ENCODE measurements around the gene MYO5C.

Gene MYO5C

DNA sequence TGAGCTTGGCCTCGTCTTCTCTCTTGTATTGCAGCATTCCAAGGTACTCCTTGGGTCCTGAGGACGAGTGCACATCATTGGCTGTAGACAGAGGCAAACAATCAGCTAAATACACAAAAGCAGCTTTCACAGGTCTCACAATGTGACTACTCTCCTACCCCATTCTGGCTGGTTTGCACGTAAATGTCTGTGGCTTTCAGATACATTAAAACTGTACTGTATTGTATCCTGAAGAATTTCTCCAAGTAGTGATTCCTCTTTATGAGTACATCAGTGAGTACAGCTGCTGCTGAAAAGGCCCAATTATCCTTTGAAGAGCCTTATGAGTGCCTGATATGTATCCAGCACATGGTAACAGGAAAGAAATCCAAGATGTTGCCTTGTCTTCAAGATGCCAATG, 82.4 kb downstream of the MYO5C start:
- no peak for DNase-seq (ENCODE audit: low spot score)

- peak; percentile 82 for DNase-seq (ENCODE audit: low spot score)
These were observed 87.2 kb downstream of the MYO5C start for GRCh38 chr15:52208306-52208946.

GRCh38 chr15:52207191-52207590, 88.4 kb downstream of the MYO5C start:
- DNase-seq (ENCODE audit: low spot score): no peak

- DNase-seq (ENCODE audit: low spot score): no peak
These were observed 89.2 kb downstream of the MYO5C start for GRCh38 chr15:52206446-52206845.

DNA sequence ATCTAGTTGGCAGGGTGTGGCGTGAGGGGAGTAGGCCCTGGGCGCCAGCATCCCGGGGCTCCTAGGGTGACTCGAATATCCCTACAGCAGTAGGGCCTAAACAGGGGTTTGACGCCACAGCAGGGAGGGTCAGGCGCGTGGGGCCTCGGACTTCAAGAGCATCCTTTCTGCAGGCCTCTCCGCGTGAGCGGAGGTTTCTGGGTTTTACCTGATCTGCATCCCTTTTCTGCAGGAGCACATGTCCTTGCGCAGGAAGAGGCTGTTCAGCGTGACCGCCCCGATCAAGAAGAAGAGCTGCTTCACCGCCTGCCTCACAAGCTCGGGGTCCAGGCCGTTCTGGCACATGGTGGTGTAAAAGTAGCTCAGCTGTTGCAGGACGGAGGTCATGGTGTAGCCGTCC, 90.9 kb downstream of the MYO5C start:
- DNase-seq (ENCODE audit: low spot score): no peak

DNA sequence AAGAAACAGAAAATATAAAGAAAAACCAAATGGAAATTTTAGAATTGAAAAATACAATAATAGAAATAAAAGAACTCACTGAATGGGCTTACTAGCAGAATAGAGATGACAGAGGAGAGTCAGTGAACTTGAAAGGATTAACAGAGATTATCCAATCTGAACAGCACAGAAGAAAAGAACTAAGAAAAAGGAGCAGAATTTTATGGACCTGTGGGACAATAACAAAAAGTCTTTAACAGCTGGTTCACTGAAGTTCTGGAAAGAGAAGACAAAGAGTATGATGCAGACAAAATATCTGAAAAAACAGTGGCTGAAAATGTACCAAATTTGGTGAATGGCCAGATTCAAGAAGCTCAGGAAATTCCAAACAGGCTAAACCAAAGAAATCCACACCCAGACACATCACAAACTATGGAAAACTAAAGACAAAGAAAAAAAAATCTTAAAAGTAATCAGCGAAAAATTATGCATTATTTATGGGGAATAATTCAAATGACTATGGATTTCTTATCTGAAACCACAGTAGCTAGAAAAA, 94.7 kb downstream of the MYO5C start:
- DNase-seq (ENCODE audit: low spot score): peak; percentile 41

DNA sequence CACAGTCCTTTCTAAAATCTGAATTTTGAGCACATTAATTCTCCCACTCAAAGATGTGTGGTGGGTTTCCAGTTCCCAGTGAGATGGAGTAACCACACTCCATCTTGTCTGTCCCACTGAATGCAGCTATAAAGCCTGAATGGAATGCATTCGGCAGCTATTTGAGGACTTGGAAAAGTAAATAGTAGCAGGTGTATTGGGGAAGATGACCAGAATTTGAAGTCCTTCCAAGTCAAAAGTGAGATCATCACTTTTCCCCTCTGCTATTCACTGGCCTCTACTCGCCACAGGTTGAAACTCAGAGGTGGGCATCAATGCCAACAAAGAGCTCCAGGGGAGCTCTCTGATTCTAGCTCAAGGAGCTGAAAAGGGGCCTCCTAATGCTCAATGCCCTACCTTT, 96.3 kb downstream of the MYO5C start:
- DNase-seq (ENCODE audit: low spot score): no peak

GRCh38 chr15:52196891-52197290, 98.7 kb downstream of the MYO5C start:
- DNase-seq (ENCODE audit: low spot score): no peak

- DNase-seq (ENCODE audit: low spot score): peak; percentile 11
These were observed 101.8 kb downstream of the MYO5C start for GRCh38 chr15:52193791-52194190.

- DNase-seq (ENCODE audit: low spot score): peak; percentile 10
These were observed 102.3 kb downstream of the MYO5C start for GRCh38 chr15:52193321-52193720.

DNA sequence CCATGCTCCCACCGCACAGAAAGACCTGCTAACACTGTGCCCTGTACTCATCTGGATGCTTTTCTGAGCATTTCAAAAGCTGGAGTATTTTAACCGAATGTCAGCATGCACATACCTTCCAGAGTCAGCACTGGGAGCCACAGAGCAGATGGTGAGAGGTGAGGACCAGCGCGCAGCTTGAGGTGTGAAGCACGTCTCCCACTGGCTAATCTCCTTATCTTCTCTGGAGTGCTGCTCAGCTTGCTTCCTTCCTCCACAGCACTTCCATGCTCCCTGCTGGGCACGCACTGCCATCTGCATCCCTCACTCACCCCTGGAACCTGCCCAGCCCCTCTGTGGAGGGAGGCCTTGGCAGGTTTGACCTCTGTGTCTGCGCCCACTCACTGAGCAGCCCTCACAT, 104.4 kb downstream of the MYO5C start, which contains the start of gene GNB5:
Gene GNB5 (minus strand): TSS at position 186 of the 400 bp plus-strand sequence. CDS start 6,716 bp downstream, outside the sequence.
- DNase-seq (ENCODE audit: low spot score): no peak

DNA sequence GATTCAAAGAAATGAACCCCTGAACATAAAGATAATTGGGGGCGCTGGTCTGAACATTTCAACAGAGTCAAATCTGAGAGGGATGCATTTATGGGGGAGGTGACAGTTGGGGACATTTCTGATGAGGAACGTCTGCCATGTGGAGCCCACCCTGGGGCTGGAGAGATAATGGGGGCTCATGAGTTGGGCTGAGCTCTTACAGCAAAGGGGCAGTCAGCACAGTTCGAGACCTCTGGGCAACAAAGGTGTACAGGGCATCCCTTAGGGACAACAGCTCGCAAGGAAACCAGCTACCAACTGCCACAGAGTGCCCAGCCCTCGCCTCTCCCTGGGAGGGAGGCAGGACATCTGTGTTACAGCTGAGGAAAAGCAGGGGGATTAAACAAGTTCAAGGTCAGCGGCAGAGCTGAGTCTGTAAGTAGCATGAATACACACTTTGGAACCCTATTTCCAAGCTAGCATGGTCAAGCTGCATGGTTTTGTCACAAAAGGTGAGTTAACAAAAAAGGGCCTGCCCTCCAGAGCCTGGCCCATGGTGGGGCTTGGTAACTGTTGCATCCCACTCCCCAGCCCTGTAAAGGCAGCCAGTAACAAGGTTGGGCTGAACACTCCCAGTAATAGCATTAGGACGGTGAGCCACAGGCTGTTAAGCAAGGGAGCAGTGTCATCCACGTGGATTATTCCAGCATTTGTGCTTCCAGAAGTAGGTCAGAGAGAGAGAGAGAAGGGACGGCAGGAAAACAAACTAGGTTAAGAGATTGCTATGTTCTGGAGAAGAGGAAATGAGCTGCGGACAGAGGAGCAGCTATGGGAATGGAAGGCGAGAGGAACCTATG, 108.7 kb downstream of the MYO5C start:
- DNase-seq (ENCODE audit: low spot score): no peak

- DNase-seq (ENCODE audit: low spot score): no peak
These were observed 110.4 kb downstream of the MYO5C start for GRCh38 chr15:52185151-52185561.

DNA sequence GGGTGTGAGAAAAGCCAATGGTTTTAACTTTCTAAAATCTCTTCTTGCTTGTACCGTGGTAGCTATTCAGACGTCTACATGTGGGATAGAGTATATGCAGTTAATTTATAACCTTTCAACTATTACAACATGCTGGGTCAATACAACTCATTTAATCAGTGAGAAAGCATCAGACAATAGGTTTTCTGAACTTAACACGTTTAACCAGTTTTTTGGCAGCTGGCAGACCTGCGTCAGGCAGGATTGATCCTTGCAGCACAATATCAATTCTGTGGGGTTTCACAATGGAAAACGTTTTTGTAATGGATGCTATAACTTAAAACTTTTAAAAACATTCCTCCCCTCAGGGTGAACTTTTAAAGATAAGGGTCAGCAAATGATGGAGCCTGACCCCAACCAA, 110.9 kb downstream of the MYO5C start:
- no peak for DNase-seq (ENCODE audit: low spot score)

DNA sequence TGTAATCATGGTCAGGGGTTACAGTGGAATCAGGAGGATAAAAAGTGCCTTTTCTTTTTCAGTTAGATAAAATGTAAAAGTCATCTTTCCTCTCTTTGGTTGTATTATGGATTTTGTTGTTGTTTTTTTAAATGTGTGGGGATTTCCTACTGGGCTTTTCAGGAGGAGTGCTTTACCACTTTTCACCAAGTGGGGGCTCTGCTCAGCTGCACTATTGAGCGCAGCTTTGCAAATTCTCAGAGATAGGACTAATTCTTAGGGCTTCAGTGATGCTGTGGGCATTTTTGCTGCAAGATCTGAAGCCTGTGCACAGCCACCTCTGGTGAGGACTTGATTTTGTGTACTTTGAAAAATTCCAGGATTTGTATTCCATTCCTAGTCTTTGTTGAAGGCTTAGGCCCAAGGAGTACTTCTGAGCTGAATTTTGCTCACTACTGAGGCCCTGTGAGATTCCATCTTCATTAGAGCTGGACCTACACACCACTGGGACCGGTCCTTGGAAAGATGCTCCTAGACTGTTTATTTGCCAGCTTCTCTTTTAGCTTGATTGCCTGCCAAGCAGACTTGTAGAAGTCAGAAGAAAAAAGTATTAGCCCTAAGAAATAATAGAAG, 111.9 kb downstream of the MYO5C start:
- DNase-seq (ENCODE audit: low spot score): peak; percentile 73

GRCh38 chr15:52181938-52182780, 113.4 kb downstream of the MYO5C start:
- DNase-seq (ENCODE audit: low spot score): no peak

GRCh38 chr15:52180851-52181450, 114.7 kb downstream of the MYO5C start:
- DNase-seq (ENCODE audit: low spot score): no peak

GRCh38 chr15:52180196-52180835, 115.3 kb downstream of the MYO5C start:
- no peak for DNase-seq (ENCODE audit: low spot score)

GRCh38 chr15:52179278-52180195, 116.1 kb downstream of the MYO5C start:
- DNase-seq (ENCODE audit: low spot score): peak; percentile 95

DNA sequence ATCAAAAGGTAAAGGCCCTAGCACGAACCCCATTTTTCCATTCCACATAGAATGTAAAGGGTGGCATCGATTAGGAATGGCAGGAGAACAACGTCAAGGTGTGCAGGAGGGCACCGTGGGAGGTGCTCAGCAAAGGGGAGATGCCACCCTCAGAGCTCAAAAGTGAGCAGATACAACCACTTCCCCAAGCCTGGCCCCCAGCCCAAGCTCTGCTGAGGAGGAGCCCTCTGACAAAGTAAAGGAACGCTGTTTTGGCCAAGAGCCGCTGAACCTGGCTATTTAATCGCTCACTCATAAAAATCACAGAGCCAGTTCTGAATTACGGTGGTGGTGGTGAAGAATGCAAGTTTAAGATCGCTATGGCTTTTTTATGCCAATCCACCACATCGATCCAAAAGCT, 116.8 kb downstream of the MYO5C start:
- DNase-seq (ENCODE audit: low spot score): peak; percentile 17

Data from GM03348 (cell line).